HG03565 (cell line): ENCODE data around the gene KLHDC7B.
"Not testable (repeated sequence)": the region's sequence is repeated elsewhere in the genome, so short reads cannot be mapped to it uniquely, and the experiment has no call there.

Source experiments
- ATAC-seq: cut with Tn5 transposase; IDR thresholded peaks from one replicate; pipeline ENCODE4 v1.9.1; 2021; ENCODE audit warnings: mild to moderate bottlenecking, moderate library complexity; ENCODE audit not compliant: unreplicated experiment

The KLHDC7B gene

DNA sequence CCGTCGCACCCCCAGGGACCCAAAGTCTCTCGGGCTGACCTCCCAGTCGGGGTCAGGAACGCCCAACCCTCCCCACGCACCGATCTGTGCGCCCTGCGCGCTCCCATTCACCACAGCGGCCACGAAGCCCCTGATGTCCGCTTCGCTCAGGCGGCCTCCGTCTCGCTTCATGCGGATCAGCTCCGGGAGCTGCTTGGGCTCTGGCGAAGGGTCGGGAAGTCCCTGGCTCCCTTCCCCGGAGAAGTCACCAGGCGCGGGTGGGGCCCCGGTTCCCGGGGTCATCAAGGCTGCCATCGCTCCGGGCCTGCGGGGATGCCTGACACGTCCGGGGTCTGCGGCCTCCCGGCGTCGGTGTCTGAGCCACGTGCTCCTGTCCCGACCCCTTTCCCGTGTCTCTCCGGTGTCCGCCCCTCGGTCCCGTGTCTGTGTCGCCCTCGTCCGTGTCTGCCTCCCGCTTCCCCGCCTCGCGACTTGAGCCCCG, 16.2 kb upstream of the KLHDC7B start:
- ATAC-seq, result no peak

DNA sequence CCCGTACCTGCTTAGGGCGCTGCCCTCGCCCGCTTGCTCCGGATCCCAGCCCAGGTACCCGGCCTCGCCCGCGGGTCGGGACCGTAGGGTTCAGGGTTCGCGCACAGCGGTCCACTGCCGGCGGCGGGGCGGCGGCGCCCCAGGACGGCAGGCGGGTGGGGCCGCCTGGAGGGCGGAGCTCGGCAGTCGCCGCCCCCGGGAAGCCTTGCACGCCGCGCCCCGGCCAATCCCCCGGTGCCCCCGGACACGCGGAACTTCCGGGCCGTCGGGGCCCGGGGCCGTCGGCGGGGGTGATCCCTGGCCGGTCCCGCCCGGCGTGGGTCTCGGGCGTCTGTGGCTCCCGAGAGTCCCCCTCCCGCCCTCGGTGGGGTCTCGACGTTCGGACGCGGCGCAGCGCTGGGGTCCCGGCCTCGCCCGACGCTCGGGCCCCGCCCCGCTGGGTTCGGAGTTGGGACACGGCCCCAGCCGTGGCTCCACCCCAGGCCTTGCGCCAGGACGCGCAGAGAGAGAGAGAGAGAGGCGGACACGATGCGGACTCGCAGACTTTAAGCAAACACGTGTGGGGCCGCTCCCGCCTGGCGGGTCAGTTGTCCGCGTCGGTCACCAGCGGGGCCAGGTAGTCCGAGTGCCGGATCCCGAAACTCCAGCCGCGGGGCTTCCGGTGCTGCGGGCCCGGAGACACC, 15.7 kb upstream of the KLHDC7B start, which contains the start of gene TYMP:
Gene TYMP, minus strand, starts transcription at position 116 of the 683 bp plus-strand sequence. CDS start 303 bp downstream, outside the sequence.
- peak; percentile 15 for ATAC-seq

DNA sequence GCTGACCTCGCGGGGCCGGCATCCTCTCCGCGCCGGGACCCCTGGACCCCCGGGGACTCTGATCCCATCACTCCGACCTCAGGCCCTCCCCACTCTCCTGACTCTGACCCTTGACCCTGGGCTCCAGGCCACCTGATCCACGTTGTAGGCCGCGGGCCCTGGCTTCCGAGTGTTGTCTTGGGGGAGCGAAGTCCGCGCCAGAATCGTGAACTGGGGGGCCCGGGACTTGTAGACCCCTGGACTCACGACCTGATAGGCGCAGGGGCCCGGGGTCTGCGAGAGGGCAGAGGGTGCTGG, 15.2 kb upstream of the KLHDC7B start:
- no peak for ATAC-seq

DNA sequence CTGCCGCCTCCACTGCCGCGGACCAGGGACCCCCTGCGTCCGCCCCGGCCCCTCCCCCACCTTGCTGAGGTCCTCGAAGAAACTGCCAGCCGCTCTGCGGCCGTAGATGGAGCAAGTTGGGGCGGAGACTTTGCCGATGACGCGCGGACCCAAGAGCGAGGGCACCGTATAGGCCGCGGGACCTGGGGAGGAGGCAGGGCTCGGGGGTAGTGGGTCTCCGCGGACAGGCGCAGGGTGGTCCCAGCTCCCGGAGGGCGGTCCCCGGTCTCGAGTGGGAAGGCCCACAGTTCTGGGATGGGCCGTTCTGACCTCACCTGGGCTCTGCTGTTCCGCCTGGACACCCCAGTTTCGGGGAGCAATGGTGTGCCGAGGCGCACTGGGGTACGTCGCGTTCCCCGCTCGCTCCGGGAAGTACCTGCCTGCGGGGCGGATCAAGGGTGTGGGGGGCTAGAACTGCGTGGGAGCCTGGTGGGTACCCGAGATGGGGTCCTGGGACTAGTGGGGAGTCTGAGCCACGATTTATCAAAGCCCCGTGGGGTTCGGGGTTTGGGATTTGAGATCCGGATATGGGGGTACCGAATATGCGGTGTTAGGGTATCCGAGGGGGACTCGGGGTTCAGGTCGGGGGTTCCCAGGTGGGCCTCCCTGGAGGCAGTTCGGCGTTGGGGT, 14.7 kb upstream of the KLHDC7B start:
- ATAC-seq, result no peak

DNA sequence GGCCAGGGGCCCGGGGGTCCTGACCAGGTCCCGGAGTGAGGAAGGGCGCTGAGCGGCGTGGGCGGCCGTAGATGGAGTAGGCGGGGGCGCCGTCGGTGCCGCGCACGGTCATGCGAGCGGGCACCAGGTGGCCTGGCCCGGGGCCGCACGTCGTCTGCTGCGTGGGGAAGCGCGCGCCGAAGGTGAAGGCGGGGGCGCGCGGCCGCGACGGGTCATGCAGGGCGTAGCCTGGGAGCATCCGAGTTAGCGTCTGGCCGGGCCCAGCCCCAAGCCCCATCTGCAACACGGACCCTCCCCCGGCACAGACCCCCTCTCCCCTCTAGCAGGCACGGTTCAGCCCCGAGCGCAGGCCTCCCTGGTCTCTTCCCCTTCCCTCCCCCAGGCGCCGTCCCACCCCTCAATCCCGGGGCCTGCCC, 14.1 kb upstream of the KLHDC7B start:
- ATAC-seq, result peak; percentile 21

DNA sequence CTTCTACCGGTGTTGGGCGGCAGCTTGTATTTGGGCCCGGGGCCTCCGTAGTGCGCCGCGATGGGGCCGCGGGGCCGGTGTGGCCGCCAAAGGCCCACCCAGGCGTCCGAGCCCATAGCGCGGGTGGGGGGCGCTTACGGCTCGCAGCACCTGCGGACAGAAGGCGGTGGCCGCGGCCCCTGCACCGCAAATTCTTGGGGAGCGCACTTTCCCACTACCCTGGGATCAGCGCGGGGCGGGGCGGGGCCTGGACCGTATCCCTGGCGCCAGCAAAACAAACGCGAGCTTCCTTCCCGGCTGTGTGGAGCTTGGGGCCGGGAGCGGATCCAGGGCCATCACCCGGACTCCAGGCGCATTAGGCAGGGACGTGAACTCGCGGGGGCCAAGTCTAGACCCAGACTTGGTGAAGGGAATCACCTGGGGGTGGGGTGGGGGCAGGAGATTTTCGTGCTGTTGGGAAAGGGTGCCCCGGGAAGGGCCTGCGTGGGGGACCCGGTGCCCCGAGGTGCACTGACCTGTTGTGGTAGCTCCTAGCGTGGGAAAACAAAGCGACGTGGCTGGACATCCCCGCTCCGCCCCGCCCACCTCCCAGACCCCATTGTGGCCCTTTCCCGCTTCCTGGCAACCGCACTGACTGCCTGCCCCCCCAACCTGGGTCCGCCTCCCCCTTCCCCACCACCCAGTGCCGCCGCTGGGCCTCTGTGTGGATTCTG, 13.6 kb upstream of the KLHDC7B start:
- no peak for ATAC-seq

DNA sequence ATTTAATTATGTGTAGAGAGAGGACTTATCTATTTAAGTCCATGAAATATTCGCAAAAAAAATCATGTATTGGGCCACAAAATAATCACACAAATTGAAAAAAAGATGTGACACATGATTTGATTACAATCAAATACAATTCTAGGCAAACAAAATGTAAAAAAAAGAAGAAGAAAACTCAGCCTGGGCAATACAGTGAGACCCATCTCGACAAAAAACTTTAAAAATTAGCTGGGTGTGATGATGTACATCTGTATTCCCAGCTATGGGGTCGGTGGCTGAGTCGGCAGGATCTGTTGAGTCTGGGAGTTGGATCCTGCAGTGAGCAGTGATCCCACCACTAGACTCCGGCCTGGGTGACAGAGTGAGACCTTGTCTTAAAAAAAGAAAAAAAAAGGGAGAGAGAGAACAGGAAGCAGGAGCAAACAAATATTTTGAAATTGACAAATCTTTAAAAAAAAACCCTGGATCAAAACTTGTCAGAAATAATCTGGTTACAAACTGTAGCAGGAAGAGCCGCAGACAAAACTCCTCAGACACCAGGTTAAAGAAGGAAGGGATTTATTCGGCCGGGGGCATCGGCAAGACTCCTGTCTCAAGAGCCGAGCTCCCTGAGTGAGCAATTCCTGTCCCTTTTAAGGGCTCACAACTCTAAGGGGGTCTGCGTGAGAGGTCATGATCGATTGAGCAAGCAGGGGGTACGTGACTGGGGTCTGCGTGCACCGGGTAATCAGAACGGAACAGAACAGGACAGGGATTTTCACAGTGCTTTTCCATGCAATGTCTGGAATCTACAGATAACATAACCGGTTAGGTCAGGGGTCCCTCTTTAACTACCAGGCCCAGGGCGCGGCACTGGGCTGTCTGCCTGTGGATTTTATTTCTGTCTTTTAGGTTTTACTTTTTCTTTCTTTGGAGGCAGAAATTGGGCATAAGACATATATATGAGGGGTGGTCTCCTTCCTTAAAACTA, 12.6 kb upstream of the KLHDC7B start:
- no peak for ATAC-seq

DNA sequence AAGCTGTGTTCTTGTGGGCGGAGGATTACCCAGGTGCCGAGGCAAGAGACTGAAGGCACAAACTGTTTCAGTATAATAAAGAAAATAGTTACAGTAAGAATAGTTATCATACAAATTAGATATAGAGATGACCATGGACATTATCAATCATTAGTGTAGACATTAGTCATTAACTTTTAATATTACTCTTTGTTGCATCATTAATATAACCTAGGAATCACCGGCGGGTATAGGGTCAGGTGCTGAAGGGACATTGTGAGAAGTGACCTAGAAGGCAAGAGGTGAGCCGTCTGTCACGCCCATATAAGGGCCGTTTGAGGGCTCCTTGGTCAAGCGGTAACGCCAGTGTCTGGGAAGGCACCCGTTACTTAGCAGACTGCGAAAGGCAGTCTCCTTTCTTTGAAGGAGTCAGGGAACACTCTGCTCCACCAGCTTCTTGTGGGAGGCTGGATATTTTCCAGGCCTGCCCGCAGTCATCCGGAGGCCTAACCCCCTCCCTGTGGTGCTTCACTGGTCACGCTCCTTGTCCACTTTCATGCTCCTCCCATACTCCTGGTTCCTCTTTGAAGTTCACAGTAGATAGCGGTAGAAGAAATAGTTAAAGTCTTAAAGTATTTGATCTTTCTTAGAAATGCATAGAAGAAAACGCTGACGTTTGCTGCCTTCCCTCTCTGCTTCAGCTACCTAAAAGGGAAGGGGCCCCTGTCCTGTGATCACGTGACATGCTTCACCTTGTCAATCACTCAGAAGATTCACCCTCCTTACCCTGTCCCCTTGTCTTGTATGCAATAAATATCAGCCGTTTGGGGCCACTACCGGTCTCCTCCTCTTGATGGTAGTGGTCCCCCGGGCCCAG, 11.6 kb upstream of the KLHDC7B start:
- not testable (repeated sequence) for ATAC-seq

DNA sequence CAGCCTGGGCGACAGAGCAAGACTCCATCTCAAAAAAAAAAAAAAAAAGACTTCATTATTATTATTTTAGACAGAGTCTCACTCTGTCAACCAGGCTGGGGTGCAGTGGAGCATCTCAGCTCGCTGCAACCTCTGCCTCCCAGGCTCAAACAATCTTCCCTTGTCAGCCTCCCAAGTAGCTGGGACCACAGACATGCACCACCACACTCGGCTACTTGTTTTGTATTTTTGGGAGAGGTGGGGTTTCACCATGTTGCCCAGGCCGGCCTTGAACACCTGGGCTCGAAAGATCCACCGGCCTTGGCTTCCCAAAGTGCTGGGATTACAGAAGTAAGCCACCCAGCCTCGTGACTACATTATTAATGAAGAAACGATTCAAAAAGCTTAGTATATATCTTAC, 10.6 kb upstream of the KLHDC7B start:
- ATAC-seq, result no peak

DNA sequence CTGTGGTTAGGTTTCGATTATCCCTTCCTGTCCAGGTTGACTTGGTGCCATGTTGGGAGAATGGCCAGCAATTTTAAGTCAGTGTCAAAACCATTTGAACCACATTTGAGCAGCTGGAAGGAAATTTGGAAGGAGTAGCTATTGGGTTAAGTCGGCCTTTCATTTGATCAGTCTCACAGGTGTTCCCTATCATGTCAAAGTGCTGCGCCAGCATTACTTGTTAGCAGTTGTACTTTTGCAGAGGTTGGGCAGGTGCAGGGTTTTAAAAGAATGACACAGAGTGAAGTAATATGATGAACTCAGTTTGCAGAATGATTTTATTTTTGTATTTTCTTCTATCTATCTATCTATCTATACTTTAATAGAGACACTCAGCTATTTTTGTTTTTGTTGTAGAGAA, 9.5 kb upstream of the KLHDC7B start:
- no peak for ATAC-seq

DNA sequence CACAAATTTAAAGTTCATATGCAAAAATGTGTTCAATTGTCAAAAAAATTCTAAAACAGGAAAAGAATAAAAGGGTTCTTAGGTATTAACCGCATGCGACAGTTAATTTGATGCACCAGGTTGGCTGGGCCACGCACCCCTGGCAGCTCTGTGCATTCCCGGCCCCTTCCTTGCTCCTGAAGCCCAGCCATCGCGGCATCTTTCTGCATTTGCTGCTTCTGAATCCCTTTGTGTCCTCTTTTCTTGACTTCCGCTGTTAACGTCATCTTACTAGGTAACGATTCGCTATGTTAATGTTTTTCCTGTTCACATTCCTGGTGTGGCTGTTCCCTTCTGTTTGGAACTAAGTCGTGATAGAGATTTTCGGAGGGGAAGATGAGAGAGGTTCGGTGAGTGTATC, 7.9 kb upstream of the KLHDC7B start:
- ATAC-seq, result no peak

DNA sequence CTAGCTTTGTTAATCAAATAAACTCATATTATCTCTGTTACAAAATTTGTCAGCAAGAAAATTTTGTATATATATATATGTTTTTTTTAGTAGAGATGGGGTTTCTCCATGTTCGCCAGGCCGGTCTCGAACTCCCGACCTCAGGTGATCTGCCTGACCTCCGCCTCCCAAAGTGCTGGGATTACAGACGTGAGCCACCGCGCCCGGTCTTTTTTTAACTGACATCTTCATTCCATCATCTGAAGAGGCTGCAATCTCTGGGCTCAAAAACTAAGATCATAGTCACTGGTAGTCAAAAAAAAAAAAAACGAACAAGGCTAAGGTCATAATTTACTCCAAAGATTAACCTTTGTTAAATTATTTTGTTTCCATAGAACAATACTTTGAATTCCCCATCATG, 5.3 kb upstream of the KLHDC7B start:
- ATAC-seq, result no peak

DNA sequence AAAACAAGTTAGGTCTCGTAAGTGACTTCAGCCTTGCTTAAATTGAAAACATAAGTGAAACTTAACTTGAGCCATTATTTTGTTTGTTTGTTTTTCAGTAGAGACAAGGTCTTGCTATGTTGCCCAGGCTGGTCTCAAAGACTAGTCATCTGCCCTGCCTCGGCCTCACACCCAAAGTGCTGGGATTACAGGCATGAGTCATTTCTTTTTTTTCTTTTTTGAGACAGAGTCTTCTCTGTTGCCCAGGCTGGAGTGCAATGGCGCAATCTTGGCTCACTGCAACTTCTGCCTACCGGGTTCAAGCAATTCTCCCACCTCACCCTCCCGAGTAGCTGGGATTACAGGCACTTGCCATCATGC, 4.1 kb upstream of the KLHDC7B start:
- not testable (repeated sequence) for ATAC-seq

DNA sequence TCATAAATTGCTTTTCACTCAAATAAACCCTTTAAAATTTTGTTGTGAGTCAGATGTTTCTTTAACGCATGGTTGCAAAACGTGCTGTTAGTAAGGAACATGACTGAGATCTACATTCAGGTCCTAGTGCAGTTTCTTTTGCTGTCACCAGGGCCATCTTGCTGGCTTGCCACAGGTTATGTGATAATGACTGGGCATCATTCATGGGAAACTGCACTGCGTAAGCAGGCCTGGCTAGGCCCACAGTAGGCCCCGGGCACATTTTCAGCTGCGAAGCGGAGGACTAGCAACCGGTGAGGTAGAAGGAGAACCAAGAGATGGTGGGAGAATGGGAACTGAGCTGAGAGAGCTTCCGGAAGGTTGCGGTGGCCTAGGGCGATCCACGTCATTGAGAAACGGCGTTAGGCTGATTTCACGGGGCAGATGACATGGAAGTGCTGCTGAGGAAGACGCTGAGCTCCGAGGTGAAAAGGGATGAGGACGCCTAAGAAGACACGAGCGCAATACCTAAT, 3.2 kb upstream of the KLHDC7B start:
- ATAC-seq, result no peak

DNA sequence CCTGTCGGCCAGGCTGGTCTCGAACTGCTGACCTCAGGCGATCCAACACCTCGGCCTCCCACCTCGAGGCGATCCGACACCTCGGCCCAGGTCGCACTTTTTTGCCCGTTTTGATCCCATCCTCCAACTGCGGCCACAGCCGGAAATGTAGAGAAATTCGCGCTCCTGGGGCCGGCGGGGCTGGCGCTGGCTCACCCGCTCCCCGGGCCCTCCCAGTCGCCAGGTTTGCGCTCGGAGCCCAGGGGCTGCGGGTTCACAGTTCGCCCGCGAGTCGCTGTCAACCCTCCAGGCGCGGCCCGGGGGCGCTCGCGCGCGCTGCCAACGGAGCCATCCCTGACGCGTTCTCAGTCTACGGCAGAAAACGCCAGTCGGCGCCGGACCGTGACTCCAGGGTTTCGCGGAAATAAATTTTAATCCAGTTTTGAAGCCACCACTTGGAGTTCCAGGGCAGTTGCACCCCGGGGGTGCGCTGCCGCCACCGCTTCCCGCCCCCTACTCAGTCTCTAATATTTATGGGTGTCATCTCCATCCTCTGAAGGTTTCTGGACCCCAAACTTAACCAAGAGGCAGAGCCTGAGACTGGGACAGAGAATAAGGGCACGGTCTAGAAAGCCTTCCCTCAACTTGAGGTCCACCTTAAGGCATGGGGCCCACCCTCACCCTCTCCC, 1.5 kb upstream of the KLHDC7B start:
- no peak for ATAC-seq

DNA sequence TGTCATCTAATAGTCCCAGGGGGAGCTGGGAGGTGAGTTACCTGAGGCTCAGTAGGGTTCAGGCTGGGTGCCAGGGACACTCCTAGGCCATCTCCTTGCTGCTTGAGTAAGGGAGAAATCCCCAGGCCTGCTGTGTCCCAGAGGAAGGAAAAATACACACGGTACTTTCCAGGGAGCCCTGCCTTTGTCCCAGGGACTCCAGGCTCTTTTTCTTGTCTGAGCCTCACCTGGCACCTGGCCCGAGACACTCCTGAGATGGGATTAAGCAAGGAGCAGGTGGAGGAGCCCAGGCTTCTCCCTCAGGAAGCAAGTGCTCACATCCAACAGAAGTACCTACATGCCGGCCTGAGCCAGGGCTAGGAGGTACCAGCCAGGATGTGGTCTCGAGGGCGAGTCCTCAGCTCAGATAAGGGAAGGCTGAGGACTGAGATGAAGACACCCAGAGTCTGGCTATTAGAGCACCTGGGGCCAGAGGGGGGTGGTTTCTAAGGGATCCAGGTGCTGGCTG, 899 bp upstream of the KLHDC7B start:
- ATAC-seq, result no peak

DNA sequence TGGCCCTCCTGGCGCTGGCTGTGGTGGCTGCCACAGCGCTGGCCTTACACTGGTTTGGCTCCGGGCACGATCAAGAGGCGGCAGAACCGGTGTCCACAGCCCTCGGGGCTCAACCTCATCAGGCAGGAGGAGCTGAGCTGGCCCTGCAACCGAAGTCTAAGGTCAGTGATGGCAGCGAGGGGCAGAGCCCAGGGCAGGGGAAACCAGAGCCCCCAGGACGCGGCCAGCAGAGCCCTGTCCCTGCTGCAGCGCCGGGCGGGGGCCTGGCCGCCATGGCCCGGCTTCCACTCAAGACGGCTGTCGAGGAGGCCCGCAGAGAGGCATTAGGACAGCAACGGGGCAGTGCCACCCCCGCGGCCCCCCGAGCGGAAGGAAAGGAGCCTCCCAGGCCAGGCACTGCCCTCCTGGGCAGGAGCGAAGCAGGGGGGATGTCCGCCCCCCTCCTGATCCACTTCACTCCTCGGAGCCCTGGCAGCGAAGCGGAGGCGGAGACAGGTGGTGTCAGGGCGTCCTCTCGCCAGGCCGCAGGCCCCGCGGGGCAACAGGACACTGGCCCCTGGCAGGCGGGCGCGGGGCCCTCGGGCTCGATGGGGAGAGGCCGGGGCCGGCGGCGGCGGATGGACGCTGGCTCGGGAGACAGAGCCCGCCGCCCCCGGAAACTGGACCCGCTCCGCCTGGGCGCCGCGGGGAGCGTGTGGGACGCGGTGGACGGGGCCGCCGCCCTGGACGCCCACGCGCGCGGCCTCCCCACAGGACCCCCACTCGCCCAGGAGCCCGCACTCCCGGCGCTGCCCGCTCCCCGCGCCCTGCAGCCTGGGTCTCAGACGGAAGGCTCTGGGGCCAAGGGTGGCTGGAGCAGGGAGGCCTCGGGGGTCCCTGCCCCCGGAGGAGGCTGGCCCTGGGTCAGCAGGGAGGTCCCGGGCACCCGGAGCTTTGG, 895 bp downstream of the KLHDC7B start:
- no peak for ATAC-seq
